K562 (cell line): Measurements from ENCODE around the gene PAX5.

ENCODE experiments used
- DMBX1 ChIP-seq: fragments of 250-450 bp; sonication (Bioruptor Pico); IDR thresholded peaks from 2 replicates; pipeline ENCODE4 v1.8.0; 2022; ENCODE audit warnings: inconsistent platforms, mild to moderate bottlenecking, moderate library complexity, borderline replicate concordance
- FOXK1 ChIP-seq: sonication (generic); formaldehyde crosslinking; IDR thresholded peaks from 2 replicates; pipeline ENCODE4 v1.8.0; 2022; ENCODE audit warnings: missing genetic modification reagents, mild to moderate bottlenecking, borderline replicate concordance
- POLR2A ChIP-seq: fragments of 450-650 bp; conservative IDR thresholded peaks from 2 replicates; pipeline ENCODE4 v1.6.1; 2016
- STAT5B ChIP-seq: fragments of 250-450 bp; sonication (Bioruptor Pico); IDR thresholded peaks from 2 replicates; pipeline ENCODE4 v1.8.0; 2021; ENCODE audit warnings: mild to moderate bottlenecking, inconsistent platforms
- ZC3H11A ChIP-seq: IDR thresholded peaks from 2 replicates; pipeline ENCODE4 v1.6.1; 2012; ENCODE audit warnings: low read depth, low read length, improper control_type of control experiment
- ZFX ChIP-seq: sonication (generic); formaldehyde crosslinking; IDR thresholded peaks from 2 replicates; pipeline ENCODE4 v1.8.0; 2022; ENCODE audit warnings: mild to moderate bottlenecking, missing genetic modification reagents, moderate library complexity
- ZNF282 ChIP-seq: sonication (generic); formaldehyde crosslinking; IDR thresholded peaks from 2 replicates; pipeline ENCODE4 v1.8.1; 2023; ENCODE audit warnings: missing genetic modification reagents
- TF ChIP-seq, protein P1 (sequence below), 2 experiments: fragments of 450-650 bp in 1 of 2; sonication (generic) in 1 of 2; formaldehyde crosslinking in 1 of 2; IDR thresholded peaks; 2 replicates each; pipeline versions ENCODE4 v1.7.1 to v1.9.0; 2016 to 2022; ENCODE audit warnings: inconsistent platforms in 1 of 2, mild to moderate bottlenecking in 1 of 2, missing genetic modification reagents in 1 of 2
- TF ChIP-seq, protein P2 (sequence below), 3 experiments: IDR thresholded peaks in 2 of 3; conservative IDR thresholded peaks in 1 of 3; 2 replicates each; pipeline ENCODE4 v1.5.1; 2011 to 2012; ENCODE audit warnings: low read length in 3 of 3, mild to moderate bottlenecking in 3 of 3, control low read depth in 2 of 3, improper control_type of control experiment in 1 of 3, inconsistent platforms in 1 of 3, low read depth in 1 of 3, mixed read lengths in 1 of 3, moderate library complexity in 1 of 3; ENCODE audit not compliant: insufficient read depth in 2 of 3

DNA sequence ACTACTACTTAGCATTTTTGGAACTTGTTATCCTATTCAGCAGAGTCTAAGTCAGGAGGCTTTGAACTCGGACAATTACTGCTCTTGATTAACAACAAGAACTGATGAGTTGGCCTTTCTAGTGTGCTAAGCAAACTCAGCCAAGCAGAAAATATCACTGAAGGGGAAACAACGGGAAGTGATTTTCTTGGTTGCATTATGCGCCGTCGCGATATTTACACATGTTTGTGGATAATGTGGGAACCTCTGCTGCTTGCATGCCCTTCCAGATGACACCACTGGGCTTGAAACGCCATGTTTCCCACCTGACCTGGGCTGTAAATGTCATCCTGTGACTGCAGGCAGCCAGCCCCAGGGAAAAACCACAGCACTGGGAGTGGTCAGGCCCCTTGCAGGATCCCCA is 205.5 kb downstream of the PAX5 start:
- TF ChIP-seq DMBX1 (CRISPR knock-in tag) (no peak), ZNF282 (CRISPR knock-in tag) (no peak), STAT5B (CRISPR knock-in tag) (no peak), POLR2A (no peak), ZFX (CRISPR knock-in tag) (no peak), FOXK1 (no peak), ZC3H11A (no peak)
- TF ChIP-seq, protein P1, sequence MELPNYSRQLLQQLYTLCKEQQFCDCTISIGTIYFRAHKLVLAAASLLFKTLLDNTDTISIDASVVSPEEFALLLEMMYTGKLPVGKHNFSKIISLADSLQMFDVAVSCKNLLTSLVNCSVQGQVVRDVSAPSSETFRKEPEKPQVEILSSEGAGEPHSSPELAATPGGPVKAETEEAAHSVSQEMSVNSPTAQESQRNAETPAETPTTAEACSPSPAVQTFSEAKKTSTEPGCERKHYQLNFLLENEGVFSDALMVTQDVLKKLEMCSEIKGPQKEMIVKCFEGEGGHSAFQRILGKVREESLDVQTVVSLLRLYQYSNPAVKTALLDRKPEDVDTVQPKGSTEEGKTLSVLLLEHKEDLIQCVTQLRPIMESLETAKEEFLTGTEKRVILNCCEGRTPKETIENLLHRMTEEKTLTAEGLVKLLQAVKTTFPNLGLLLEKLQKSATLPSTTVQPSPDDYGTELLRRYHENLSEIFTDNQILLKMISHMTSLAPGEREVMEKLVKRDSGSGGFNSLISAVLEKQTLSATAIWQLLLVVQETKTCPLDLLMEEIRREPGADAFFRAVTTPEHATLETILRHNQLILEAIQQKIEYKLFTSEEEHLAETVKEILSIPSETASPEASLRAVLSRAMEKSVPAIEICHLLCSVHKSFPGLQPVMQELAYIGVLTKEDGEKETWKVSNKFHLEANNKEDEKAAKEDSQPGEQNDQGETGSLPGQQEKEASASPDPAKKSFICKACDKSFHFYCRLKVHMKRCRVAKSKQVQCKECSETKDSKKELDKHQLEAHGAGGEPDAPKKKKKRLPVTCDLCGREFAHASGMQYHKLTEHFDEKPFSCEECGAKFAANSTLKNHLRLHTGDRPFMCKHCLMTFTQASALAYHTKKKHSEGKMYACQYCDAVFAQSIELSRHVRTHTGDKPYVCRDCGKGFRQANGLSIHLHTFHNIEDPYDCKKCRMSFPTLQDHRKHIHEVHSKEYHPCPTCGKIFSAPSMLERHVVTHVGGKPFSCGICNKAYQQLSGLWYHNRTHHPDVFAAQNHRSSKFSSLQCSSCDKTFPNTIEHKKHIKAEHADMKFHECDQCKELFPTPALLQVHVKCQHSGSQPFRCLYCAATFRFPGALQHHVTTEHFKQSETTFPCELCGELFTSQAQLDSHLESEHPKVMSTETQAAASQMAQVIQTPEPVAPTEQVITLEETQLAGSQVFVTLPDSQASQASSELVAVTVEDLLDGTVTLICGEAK (IDR thresholded peaks at IDR 0.05): no peak
- TF ChIP-seq, protein P1 (CRISPR knock-in tag; IDR thresholded peaks at IDR 0.05): no peak
- TF ChIP-seq, protein P2, sequence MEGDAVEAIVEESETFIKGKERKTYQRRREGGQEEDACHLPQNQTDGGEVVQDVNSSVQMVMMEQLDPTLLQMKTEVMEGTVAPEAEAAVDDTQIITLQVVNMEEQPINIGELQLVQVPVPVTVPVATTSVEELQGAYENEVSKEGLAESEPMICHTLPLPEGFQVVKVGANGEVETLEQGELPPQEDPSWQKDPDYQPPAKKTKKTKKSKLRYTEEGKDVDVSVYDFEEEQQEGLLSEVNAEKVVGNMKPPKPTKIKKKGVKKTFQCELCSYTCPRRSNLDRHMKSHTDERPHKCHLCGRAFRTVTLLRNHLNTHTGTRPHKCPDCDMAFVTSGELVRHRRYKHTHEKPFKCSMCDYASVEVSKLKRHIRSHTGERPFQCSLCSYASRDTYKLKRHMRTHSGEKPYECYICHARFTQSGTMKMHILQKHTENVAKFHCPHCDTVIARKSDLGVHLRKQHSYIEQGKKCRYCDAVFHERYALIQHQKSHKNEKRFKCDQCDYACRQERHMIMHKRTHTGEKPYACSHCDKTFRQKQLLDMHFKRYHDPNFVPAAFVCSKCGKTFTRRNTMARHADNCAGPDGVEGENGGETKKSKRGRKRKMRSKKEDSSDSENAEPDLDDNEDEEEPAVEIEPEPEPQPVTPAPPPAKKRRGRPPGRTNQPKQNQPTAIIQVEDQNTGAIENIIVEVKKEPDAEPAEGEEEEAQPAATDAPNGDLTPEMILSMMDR (IDR thresholded peaks at IDR 0.05 in 2 of 3, conservative IDR thresholded peaks at IDR 0.05 in 1 of 3; ENCODE audit: insufficient read depth in 2 of 3, low read depth in 1 of 3, low read length in 3 of 3): no peak
